ENCODE data around the gene PLXNB1.

- TF ChIP-seq CTCF (CRISPR knock-in tag; IDR thresholded peaks at IDR 0.05) (no peak; the same call in 1 of the 2 replicates), BHLHE40 (IDR thresholded peaks at IDR 0.05; ENCODE audit: low read length) (no peak), HES4 (CRISPR knock-in tag; IDR thresholded peaks at IDR 0.05; ENCODE audit: borderline replicate concordance) (no peak), SNAI1 (CRISPR knock-in tag; IDR thresholded peaks at IDR 0.05; ENCODE audit: borderline replicate concordance) (no peak), SNRNP70 (IDR thresholded peaks at IDR 0.05; ENCODE audit: low read depth, low read length) (no peak), ZNF225 (CRISPR knock-in tag; IDR thresholded peaks at IDR 0.05) (no peak)
These were observed 3.7 kb upstream of the PLXNB1 start for GRCh38 chr3:48433472-48434118.

Measured in HepG2 (cell line).